ENCODE measurements around the gene EPAS1. TPM values are rescaled to one million over a fixed set of nuclear protein-coding genes. Genes with fewer than 3 reads are reported as not detected.

The EPAS1 gene
- total RNA-seq, 2 experiments from 2014 or later = 12.6 to 16.0 TPM

Other genes with a start within 250 kb of the EPAS1 start
- not detected for gene TMEM247, start 182.2 kb downstream of the EPAS1 start, total RNA-seq
- 10 to 100 TPM in 1 of 2 experiments, 1 to 10 TPM in 1; 9.7 to 17.0 TPM for gene RHOQ, start 245.1 kb downstream of the EPAS1 start, total RNA-seq
- gene ATP6V1E2, start 245.2 kb downstream of the EPAS1 start, total RNA-seq = 1 to 10 TPM; 7.0 to 7.9 TPM

Data from activated CD4-positive, alpha-beta T cell treated with anti-CD3 and anti-CD28 coated beads for 36 hours (primary cell).